CD4-positive, alpha-beta T cell treated with Interleukin-17A for 1 hour (primary cell): ENCODE measurements around the gene MRPL2.

ENCODE experiments used
- DNase-seq: peaks from one replicate; pipeline ENCODE4 v3.0.0-alpha.2; 2020

MRPL2 gene

DNA sequence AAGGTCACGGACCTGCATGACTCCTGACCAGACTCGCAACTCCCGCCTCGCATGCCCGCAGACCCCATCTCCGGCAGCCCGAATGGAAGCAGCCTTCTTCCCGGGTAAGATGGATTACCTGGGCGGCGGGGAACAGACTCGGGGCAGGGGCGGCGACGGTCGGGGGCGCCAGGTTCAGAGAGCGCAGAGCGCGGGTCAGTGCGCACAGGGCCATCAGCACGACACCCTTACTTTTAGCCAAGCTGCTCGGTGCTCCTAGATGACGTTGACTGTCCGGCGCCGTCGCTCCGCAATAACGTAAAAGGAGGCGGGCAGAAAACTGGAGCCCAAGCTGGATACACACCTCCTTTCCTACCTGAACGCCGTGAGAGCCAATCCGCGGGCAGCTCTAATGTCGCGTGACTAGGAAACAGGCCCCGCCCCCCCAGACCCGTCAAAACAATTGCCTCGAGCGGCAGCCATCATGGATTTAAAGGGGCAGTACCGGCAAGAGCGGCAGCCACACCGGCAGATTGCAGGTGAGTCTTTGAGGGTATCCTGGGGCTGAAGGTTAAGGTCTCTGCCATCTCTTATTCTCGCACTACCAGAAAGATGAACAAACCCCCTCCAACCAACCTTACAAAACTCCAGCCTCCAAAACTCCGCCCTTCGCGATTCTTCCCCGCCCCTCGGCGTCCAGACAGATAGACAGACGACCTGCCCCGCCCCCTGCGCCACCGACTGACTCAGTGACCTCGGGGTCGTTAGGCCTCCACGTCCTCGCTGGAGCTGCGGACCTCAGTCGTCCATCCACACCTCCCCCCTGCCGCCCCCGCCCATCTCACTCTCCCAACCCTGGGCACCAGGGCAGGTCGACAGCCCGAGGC, at the start of gene MRPL2, which contains the start of gene KLC4:
Gene MRPL2 (minus strand): TSS at position 267 of the 866 bp plus-strand sequence. CDS start 53 bp downstream, at position 214.
Gene KLC4 (plus strand): TSS at position 464 of the 866 bp plus-strand sequence. CDS start 1,705 bp downstream, outside the sequence.
- DNase-seq = peak; percentile 99

DNA sequence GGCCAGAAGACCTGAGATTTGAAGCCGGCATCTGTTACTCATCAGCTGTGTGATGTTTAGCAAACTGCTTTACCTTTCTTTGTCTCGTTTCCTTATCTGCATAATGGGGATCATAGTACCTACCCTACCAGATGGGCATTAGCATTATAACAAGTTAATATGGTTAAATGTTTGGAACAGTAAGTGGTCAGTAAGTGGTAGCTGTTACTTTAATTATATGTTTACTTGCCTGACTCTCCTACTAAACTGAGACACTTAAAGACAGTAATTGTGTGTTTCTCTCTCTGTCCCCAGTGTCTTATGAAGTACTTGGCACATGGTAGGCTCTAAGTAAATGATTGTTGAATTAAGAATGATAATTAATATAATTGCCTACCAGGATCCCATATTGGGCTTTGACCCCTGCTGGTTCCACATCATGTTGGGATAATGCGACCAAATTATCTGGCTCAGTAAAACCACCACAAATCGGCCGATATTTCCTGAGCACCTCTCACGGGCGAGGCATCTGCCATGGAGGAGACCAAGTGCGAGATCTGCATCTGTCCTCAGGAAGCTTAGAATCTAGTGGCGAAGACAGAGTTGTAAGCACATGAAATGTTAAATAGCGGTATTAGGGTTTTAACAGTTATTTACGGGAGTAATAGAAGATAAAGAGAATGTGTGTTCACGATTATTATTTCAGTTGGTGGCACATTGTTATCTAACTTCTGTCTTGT, 48.3 kb upstream of the MRPL2 start:
- no peak for DNase-seq

DNA sequence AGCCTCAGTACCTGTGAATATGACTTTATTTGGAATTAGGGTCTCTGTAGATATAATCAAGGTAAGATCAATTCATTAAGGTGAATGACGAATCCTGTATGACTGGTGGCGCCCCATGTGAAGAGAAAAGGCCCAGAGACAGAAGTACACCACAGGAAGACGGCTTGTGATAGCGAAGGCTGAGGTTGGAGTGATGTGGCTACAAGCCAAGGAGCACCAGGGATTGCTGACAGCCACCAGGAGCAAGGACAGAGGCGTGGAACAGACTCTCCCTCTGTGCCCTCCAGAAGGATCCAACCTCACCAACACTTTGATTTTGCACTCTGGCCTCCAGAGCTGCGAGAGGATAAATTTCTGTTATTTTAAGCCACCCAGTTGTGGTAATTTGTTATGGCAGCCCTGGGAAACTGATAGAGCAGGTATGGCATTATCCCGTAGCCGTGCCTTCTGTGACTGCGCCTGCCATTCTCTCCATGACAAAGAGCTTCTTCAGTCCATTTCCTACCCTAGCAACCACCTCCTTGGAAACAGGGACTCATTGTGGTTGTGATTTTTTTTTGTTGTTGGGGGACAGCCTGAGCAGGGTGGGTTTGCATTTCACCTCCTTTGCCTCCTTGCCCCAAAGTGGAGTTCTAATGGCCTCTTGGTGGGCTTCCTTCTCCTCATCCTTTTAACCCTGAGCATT, 46.4 kb upstream of the MRPL2 start:
- DNase-seq = no peak

DNA sequence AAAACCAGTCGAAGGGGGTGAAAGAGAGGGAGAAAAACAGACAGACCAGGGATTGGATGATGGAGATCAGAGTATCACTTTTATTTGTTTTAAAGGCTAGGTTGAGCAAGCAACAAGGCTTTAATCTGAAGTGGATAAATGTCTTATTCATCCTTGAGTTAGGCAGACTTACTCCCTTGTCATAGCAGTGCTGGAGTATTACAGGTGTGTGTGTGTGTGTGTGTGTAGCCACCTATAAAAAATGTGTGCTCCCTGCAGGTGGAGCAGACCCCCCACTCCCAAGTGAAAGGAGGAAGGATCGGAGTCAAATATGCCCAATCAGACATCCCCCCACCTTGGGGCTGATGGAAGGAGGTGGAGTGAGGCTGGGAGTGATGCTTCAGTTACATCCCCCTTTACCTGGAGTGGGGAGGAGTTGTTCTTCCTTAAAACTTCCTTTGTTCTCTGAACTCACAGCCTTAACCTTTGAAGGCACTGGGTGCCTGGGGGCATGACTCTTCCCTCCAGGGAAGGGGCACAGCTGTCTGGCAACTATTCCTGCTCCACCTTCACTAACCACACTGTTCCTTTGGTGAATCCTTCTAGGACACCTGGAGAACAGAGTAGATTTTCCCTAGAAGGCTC, 44.1 kb upstream of the MRPL2 start:
- DNase-seq = no peak

DNA sequence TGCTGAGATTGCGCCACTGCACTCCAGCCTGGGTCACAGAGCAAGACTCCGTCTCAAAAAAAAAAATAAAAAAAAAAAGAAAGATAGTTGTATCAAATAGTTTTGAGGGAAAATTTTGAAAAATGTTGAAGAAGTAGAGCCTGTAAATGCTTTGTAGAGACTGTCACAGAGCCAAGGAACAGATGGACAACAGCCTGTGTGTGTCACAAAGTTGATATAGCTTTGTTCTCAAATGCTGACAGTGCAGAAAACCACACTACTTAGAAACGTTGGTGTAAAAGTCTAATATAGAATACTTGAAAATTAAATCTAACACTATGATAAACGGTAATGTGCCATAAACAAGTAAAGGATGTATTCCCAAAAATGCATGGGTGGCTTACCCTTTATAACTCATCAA, 42.3 kb upstream of the MRPL2 start:
- DNase-seq = no peak

DNA sequence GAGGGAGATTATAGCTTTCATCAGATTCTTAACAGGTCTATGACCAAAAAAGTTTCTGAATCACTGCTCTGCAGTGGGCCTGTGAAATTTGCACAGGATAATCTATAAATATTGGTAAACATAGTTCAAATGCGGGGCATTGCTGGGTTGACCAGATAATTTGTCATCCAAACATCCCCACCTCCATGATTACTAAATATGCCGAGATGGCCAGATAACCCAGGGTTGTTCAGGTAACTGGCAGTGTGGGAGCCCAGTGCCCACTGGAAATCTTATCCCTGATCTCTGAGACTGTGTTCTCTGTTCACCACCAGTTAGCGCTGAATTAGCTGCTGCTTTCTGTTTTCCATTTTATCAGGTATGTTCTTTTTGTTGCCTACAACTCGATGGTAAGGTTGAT, 38.3 kb upstream of the MRPL2 start:
- DNase-seq = no peak

DNA sequence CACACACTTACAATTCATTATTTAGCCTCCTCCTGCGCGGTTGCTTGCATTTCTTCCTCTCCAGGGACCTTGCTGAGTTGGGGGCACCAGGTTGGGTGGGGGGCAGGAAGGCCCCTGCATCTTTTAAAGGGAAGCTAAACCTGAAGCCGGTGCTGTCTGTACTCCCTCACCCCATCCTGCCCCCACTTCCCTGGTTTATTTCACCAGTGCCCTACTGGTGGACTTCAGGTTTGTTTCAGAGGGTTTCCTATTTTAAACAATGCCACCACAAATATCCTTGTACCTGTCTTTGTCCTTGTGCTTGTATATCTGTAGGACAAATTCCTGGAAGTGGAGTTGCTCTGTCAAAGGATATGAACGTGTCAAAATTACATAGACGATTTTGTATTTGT, 37.9 kb upstream of the MRPL2 start:
- DNase-seq = no peak

DNA sequence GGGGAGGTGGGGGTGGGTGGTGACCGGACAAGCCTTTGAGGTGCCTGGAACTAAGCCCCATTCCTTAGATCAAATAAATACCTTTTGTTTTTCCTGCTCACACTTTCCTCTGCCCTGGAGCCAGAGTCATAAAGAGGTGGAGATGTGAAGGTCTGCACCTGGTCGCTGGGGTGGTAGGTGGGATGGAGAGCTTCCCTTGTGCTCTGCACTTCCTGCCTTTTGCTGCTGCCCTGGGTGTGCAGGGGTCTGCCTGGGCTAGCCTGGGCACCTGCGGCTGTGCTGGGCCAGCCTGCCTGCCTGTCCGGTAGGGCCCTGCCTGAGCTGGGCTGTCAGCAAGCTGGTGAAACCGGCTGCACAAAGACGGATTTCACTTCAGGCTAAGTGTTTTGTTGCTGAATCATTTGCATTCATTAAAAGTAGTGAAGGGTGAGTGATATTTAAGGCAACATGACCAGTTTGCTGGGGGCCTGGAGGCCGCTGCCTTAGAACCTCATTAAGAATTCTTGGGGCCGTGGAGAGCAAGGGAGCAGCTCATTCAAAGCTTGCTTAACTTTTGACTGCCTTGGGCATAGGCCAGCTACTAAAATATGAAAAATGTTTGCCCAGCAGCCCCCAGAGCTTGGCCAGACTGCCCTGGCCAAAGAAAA, 37.3 kb upstream of the MRPL2 start:
- no peak for DNase-seq

DNA sequence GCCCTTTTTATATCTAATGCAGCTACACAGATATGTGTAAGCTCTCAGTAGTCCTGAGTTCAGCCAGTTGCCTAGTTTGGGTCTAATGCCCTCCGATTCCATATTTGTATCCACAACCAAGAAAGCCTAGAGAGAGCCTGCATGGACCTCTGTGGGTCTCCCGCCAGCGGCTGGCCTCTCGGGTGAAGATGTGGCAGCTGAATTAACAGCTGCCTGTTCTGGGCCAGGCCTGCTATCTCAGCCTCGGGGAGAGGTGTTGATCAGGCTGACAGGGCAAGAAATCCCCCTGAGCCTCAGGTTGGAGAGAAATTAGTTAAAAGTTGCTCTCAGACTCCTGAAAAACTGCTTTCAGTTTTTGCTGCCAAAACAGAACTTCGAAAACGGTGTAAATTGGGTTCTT, 36.7 kb upstream of the MRPL2 start:
- no peak for DNase-seq

DNA sequence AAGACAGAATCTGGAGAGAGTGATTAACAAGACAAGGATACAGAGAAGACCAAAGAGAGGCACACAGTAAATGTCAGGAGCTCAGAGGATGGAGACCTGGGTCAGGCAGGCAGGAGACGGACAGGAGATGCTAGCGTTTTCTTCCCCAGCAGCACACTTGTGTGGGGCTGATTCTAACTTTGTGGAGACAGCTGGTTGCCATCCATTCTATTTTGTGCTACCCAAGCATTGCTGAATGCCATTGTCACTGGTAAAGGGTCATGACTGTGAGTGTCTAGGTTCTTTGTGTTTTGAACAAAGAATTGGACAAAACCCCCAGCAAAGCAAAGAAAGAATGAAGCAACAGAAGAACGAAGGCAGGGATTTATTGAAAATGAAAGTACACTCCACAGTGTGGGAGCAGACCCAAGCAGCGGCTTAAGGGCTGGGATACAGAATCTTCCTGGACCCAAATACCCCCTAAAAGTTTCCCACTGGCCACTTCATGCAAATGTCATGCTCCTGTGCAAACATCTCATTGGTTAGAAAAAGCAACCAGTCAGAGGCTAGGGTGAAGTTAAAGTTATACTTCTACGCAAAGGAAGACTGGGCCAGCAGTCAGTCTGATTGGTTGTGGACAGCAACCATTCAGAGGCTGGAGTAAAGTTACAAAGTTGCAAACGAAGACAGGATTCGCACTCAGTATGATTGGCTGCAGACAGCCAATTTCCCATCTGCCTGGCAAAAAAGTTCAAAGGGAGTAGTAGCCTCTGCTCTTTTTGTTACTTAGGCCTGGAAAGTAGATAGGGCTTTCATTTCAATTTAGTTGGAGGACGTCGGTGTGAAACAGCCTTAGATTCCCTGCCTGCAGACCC, 34.4 kb upstream of the MRPL2 start:
- peak; percentile 34 for DNase-seq

DNA sequence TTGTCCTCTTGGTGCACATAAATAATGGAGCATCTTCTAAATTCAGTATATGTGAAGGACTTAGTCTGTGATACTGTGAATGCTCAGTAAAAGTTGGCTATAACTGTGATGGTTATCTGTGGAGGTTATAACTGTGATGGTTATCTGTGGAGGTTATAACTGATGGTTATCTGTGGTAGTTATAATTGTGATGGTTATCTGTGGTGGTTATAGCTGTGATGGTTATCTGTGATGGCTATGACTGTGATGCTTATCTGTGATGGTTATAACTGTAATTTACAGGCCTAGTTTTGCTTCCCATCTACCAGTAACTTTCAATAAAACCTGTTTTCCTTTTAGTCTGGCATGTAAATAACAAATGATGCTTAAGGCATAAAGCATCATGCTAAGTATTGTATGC, 33.4 kb upstream of the MRPL2 start:
- DNase-seq = no peak

DNA sequence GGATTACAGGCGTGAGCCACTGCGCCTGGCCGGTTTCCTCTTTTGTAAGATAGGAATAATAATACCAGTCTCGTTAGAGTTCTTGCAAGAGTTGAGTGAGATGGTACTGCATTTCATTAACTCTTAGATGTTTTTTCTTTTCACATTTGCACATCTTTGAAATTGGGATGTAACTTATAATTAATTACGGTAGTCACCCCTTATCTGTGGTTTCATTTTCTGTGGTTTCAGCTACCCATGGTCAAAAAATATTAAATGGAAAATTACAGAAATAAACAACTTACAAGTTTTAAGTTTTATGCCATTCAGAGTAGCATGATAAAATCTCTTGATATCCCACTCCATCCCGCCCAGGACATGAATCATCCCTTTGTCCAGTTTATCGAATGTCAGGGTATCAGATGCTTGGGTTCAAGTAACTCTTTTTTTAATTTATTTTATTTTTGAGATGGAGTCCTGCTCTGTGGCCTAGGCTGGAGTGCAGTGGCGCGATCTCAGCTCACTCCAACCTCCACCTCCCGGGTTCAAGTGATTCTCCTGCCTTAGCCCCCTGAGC, 32.3 kb upstream of the MRPL2 start:
- DNase-seq = no peak

DNA sequence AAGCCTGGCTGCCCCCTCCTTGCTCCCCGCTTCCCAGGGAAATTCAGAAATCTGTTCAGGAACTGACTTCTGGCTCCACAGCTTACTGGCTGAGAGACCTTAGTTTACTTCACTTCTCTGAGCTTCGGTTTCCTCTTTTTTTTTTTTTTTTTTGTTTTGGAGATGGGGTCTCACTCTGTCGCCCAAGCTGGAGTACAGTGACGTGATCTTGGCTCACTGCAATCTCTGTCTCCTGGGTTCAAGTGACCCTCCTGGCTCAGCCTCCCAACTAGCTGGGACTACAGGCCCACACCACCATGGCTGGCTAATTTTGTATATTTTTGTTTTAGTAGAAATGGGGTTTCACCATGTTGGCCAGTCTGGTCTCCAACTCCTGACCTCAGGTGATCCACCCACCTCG, 31.8 kb upstream of the MRPL2 start:
- DNase-seq = no peak

DNA sequence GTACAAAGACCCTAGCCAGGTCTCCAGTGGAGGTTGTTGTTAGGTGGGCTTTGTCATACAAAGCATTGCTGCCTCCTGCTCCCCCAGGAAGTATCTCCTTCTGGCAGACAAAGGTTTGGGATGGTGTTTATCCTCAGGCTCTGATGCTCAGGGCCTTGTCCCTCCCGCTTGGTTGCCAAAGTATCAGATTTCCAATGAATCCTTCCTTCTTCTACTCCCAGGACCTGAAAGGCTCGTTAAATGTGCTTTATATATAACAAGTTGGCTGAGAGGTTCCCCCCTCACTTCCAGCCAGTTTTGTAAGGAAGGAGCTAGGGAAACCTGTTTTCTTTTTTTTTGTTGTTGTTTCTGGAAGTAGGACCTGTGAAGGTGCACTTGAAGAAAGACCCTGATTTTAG, 31.3 kb upstream of the MRPL2 start:
- DNase-seq = no peak

DNA sequence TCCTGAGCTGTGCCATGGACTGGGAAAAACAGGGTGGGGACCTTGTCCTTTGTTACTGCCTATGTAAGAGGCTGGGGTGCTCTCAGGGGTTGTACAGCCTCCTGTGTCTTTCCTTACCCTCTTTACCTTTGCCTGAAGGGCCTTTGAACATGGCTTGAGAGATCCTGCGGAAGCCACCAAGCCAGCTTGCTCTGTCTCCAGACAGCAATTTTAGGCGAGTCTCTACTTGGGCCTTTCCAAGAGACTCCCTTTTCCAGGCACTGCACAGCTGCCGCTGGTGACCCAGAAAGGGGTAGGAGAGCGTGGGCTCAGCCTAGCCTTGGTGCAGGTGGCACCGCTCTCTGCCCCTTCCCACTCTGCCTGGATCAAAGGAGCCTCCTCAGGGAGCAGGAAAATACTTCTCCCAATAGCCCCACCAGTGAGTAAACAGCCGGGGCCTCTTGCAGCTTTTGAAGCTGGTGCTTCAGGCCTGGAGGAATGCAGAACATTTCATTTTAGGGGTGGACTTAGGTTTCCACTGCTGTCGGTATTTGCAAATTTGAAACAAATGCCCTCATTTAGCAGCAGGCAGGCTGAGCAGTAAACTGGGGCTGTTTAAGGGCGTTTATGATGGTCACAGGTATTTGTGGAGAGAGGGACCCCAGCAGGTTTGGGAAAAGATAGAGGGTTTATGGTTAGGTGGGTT, 30.8 kb upstream of the MRPL2 start:
- no peak for DNase-seq

DNA sequence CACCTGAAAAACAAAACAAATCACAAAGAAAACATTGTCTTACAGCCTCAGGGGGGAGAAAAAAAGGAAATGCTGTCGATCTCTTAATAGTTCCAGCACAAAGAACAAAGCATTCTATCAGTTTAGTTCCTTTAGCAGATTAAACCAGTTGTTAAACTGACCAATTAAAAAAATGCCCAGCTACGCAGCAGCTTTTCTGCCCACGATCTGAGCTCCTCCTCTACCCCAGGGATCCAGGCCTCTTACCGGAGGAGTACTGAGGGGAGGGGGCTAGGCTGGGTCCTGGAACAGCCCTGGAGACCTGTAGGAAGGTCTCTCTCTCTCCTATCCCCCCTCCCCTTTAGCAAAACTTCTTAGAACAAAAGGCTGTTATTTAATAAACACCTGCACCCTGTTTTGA, 30.2 kb upstream of the MRPL2 start:
- DNase-seq = no peak

DNA sequence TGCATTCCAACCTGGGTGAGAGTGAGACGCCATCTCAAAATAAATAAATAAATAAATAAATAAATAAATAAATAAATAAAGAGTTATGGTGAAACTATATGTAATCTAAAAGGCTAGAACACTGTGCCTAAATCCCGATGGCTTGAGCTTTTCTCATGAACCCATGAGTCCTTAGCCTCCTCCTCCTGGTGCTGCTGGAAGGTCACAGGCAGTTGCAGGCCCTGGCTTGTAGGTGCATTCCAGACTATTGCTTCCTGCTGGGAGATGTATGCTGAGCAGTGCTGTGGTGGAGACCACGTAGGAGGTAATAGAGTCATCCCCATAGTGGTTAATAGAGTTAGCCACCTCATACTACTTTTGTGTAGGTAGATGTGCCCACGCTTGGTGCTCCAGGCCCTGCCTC, 29.4 kb upstream of the MRPL2 start:
- no peak for DNase-seq

DNA sequence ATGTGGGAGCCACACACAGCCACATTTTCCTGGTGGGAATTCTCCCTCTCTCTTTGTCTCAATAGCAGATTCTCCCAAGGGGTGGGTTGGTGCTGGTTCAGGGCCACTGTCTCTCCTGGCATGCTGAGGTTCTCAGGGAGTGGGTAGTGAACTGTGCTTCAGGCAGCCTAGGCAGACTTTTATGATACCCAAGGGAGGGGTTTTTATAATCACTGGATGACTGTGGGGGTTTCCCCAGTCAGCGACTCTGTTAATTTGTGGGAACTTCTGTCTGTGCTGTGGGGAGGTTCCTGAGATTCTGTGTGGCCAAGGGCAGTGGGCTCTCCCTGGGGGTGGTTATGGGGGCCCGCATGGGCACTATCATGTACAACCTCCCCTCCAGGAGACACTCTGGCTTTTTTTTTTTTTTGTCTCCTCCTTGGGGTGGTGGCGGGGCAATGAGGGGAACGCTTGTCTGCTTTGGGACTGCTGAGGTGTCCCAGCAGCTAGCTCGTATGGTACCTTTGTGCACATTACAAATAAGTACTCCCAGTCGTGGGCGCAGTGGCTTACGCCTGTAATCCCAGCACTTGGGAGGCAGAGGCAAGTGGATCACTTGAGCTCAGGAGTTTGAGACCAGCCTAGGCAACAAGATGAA, 26.9 kb upstream of the MRPL2 start:
- DNase-seq = no peak

DNA sequence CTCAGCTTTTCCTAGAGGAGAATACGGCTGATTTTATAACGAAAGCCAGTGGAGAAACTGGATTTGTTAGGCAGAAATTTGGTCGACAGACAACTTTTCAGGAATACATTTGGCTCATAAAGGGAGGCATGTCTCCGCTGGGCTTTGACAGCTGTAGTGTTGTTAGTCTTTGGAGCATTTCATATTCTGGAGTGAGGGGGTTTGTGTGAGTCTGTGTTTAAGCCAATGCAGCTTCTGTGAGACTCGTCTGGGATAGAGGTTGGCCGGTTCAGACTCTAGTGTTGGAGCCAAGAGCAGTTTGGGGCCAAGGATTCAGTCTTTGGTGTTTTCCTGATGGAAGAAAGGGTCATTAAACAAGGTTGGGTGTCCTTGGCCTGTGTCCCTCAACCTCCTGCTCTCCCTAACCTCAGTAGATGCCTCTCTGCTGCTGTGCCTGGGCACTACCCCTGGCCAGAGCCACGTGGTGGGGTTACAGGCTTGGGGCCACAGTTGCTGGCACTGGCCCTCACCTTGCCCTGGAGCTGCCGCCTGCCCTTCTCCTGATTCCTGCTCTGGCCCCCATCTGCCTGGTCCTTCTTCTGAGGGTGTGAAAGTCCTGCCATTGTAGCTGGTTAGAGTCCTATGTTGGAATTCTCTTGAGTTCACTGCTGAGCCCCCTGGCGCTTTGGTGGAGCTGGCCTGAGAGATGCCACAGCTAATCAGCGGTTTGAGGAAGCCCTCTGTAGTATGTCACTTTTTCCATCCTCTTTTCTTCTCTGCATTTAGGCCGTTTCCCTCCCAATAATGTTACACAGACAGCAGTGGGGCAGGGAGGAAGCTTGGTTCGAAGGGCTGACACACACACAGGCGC, 23.8 kb upstream of the MRPL2 start:
- no peak for DNase-seq
